Natural killer cell (primary cell): ENCODE data around the gene PKIG. TPM values are rescaled to one million over a fixed set of nuclear protein-coding genes. Genes with fewer than 3 reads are reported as not detected.

ENCODE experiments used
- ATAC-seq, 3 donors: fragments of 150-1000 bp in 2 of 3; fragments of 200-7000 bp in 1 of 3; cut with Tn5 transposase; 1 replicate in 1 of 3; 2 replicates in 2 of 3; pipeline ENCODE4 v1.10.0; 2021; ENCODE audit warnings: mild to moderate bottlenecking in 2 of 3, moderate library complexity in 2 of 3
- DNase-seq, 2 donors: peaks; one replicate each; pipeline versions ENCODE4 v3.0.0 to v3.0.0-alpha.2; 2013 to 2021; ENCODE audit warnings: mixed read lengths in 1 of 2
- H3K27ac ChIP-seq: one replicate; pipeline ENCODE4 v1.5.1; 2013; ENCODE audit warnings: mild to moderate bottlenecking, low read length
- H3K27me3 ChIP-seq: one replicate; pipeline ENCODE4 v1.6.1; 2013; ENCODE audit warnings: low read length; ENCODE audit not compliant: control insufficient read depth, insufficient read depth
- H3K36me3 ChIP-seq: one replicate; pipeline ENCODE4 v1.6.1; 2013; ENCODE audit warnings: low read length; ENCODE audit not compliant: control insufficient read depth, insufficient read depth
- H3K4me1 ChIP-seq: one replicate; pipeline ENCODE4 v1.6.1; 2013; ENCODE audit warnings: low read length; ENCODE audit not compliant: control insufficient read depth, insufficient read depth
- H3K4me3 ChIP-seq: one replicate; pipeline ENCODE4 v1.5.1; 2013; ENCODE audit warnings: low read length
- H3K9me3 ChIP-seq: one replicate; pipeline ENCODE4 v1.6.1; 2013; ENCODE audit warnings: low read length; ENCODE audit not compliant: control insufficient read depth, insufficient read depth
- H3K27ac Mint-ChIP-seq, 2 donors: one replicate each; pipeline ENCODE4 v1.8.0; 2022; ENCODE audit warnings: mild to moderate bottlenecking in 2 of 2, mixed read lengths in 2 of 2, moderate library complexity in 1 of 2
- H3K27me3 Mint-ChIP-seq, 2 donors: one replicate each; pipeline ENCODE4 v1.8.0; 2022; ENCODE audit warnings: low read depth in 2 of 2, mixed read lengths in 2 of 2
- H3K36me3 Mint-ChIP-seq: one replicate; pipeline ENCODE4 v1.8.0; 2022; ENCODE audit warnings: mixed read lengths
- H3K4me1 Mint-ChIP-seq, 2 donors: one replicate each; pipeline ENCODE4 v1.8.0; 2022; ENCODE audit warnings: mixed read lengths in 2 of 2
- H3K4me3 Mint-ChIP-seq: one replicate; pipeline ENCODE4 v1.8.0; 2022; ENCODE audit warnings: mild to moderate bottlenecking, moderate library complexity, mixed read lengths
- H3K9me3 Mint-ChIP-seq, 2 donors: one replicate each; pipeline ENCODE4 v1.8.0; 2022; ENCODE audit warnings: mixed read lengths in 2 of 2
- CTCF ChIP-seq: fragments of 200-600 bp; IDR thresholded peaks from one replicate; pipeline ENCODE4 v1.8.0; 2022; ENCODE audit warnings: antibody characterized with exemption
- WGBS: methylation state at CpG from one replicate; pipeline ENCODE4 v1.1.7; 2013; ENCODE audit warnings: missing lambda C conversion rate; ENCODE audit not compliant: insufficient coverage; 5-methylcytosine and 5-hydroxymethylcytosine counted together
- intact Hi-C: fragments of 100-400 bp; cut with micrococcal nuclease; formaldehyde crosslinking; loops from one replicate; pipeline ENCODE4 v1.14.2; 2022
- total RNA-seq, 4 donors: library from RNA; stranded (reverse); fragments of 120-200 nt in 1 of 4; gene quantifications; one replicate each; pipeline versions ENCODE4 v1.2.3 to v1.2.4, GENCODE V29; 2013 to 2022

The PKIG gene
- total RNA-seq, 3 donors from 2014 or later (not counting 1 experiment from before 2014, with no cell fraction given), result 0.82 to 1.5 (median 1.5) TPM

GRCh38 chr20:44589537-44589936, 7.2 kb downstream of the PKIG start:
- TF ChIP-seq CTCF, result no peak
- no peaks in the 10 kb centered on the region for H3K36me3 ChIP-seq
- Mint-ChIP-seq H3K4me3 (no peak overlapping the region), H3K27me3 (no peaks in the 10 kb centered on the region), H3K9me3 (no peaks in the 10 kb centered on the region), H3K27ac (no peak overlapping the region), H3K4me1 (peaks cover 0 to 6% of the 10 kb centered on the region in 2 donors), H3K36me3 (no peaks in the 10 kb centered on the region)
- no peaks in the 10 kb centered on the region for H3K9me3 ChIP-seq
- ATAC-seq (no peak), DNase-seq (no peak)
- intact Hi-C loops, result no loop called here
- H3K27ac ChIP-seq, result no peak overlapping the region
- H3K4me1 ChIP-seq, result peaks cover 11% of the 10 kb centered on the region
- no peak overlapping the region for H3K4me3 ChIP-seq
- WGBS, result 94% methylated on average over 2 of the region's 4 CpGs
- H3K27me3 ChIP-seq, result no peaks in the 10 kb centered on the region

- Mint-ChIP-seq H3K36me3 (no peaks in the 10 kb centered on the region), H3K4me1 (no peaks in the 10 kb centered on the region), H3K27me3 (no peaks in the 10 kb centered on the region), H3K27ac (no peak overlapping the region), H3K9me3 (no peaks in the 10 kb centered on the region), H3K4me3 (no peak overlapping the region)
- ATAC-seq (no peak), DNase-seq (no peak)
- WGBS, result 93% methylated on average over 7 of the region's 9 CpGs
- peaks cover 11% of the 10 kb centered on the region for H3K4me1 ChIP-seq
- no peak overlapping the region for H3K4me3 ChIP-seq
- no peaks in the 10 kb centered on the region for H3K27me3 ChIP-seq
- no peaks in the 10 kb centered on the region for H3K9me3 ChIP-seq
- H3K36me3 ChIP-seq, result no peaks in the 10 kb centered on the region
- intact Hi-C loops, result no loop called here
- no peak overlapping the region for H3K27ac ChIP-seq
- TF ChIP-seq CTCF, result no peak
Observed at GRCh38 chr20:44590980-44591778, 8.8 kb downstream of the PKIG start.

- H3K36me3 Mint-ChIP-seq, result no peaks in the 10 kb centered on the region
- TF ChIP-seq CTCF, result no peak
- no peaks in the 10 kb centered on the region for H3K4me1 Mint-ChIP-seq
- Histone ChIP-seq H3K36me3 (no peaks in the 10 kb centered on the region), H3K4me3 (no peak overlapping the region), H3K9me3 (no peaks in the 10 kb centered on the region), H3K27ac (no peak overlapping the region), H3K4me1 (peaks cover 8% of the 10 kb centered on the region), H3K27me3 (no peaks in the 10 kb centered on the region)
- intact Hi-C loops, result no loop called here
- no peaks in the 10 kb centered on the region for H3K27me3 Mint-ChIP-seq
- H3K27ac Mint-ChIP-seq, result no peak overlapping the region
- ATAC-seq (no peak), DNase-seq (no peak)
- no peak overlapping the region for H3K4me3 Mint-ChIP-seq
- H3K9me3 Mint-ChIP-seq, result no peaks in the 10 kb centered on the region
- WGBS, result 94% methylated on average over 3 of the region's 3 CpGs
Observed at GRCh38 chr20:44592366-44592765, 10.0 kb downstream of the PKIG start.

GRCh38 chr20:44593751-44594150, 11.4 kb downstream of the PKIG start:
- no peak for TF ChIP-seq CTCF
- intact Hi-C loops, result no loop called here
- Histone ChIP-seq H3K4me1 (peaks cover 22% of the 10 kb centered on the region), H3K36me3 (no peaks in the 10 kb centered on the region), H3K27ac (peak overlapping the region; percentile 9), H3K4me3 (no peak overlapping the region), H3K27me3 (no peaks in the 10 kb centered on the region), H3K9me3 (no peaks in the 10 kb centered on the region)
- Mint-ChIP-seq H3K27ac (no peak overlapping the region), H3K4me3 (no peak overlapping the region), H3K36me3 (no peaks in the 10 kb centered on the region), H3K4me1 (peaks cover 10 to 11% of the 10 kb centered on the region in 2 donors), H3K27me3 (no peaks in the 10 kb centered on the region), H3K9me3 (no peaks in the 10 kb centered on the region)
- WGBS, result 50% methylated on average over 1 of the region's 2 CpGs
- ATAC-seq (no peak), DNase-seq (no peak)
